Measurements from ENCODE around the gene FCRLA. TPM values are rescaled to one million over a fixed set of nuclear protein-coding genes. Genes with fewer than 3 reads are reported as not detected.

The FCRLA gene
- total RNA-seq, 4 donors from 2014 or later: 0.62 TPM; not detected in 3

DNA sequence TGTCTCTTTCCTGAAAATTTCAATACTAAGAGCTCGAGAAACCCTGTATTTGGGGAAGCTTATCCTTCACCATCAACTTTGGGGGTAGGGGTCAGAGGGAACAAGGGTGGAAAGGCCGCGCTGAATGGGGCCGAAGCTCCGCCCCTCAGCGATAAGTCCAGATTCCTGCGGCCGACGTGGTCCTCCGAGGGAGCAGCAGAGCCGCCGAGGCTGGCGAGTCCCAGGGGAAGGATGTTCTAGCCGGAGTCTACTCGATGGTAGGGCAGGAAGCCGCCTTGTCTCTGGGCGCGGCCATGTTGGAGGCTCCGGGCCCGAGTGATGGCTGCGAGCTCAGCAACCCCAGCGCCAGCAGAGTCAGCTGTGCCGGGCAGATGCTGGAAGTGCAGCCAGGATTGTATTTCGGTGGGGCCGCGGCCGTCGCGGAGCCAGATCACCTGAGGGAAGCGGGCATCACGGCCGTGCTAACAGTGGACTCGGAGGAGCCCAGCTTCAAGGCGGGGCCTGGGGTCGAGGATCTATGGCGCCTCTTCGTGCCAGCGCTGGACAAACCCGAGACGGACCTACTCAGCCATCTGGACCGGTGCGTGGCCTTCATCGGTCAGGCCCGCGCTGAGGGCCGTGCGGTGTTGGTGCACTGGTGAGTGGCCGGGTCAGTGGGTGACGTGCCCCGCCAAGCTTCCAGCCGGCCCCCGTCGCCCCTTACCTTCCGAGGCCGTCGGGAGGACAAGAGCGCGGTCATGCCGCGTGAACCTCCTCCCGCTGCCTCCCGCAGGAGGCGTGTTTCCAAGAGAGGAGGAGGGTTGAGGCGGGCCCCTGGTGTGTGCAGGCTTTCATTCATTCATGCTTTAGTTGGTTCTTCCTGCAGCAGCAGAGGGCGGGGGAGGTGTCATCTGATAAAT, 42.7 kb downstream of the FCRLA start, which contains the start of gene DUSP12:
TSS of gene DUSP12 (plus strand) at position 278 of the 899 bp plus-strand sequence. CDS start at position 294, 16 bp downstream.
- intact Hi-C loops (cut with DNase I): loop anchor here (10.0 kb wide), 2 partner anchors 185 to 265 kb away; no protein-coding TSS in a partner anchor
- peak in 2 of 4 donors; percentile 18 to 49 for TF ChIP-seq POLR2A (IDR thresholded peaks at IDR 0.05)
- TF ChIP-seq, protein P1, sequence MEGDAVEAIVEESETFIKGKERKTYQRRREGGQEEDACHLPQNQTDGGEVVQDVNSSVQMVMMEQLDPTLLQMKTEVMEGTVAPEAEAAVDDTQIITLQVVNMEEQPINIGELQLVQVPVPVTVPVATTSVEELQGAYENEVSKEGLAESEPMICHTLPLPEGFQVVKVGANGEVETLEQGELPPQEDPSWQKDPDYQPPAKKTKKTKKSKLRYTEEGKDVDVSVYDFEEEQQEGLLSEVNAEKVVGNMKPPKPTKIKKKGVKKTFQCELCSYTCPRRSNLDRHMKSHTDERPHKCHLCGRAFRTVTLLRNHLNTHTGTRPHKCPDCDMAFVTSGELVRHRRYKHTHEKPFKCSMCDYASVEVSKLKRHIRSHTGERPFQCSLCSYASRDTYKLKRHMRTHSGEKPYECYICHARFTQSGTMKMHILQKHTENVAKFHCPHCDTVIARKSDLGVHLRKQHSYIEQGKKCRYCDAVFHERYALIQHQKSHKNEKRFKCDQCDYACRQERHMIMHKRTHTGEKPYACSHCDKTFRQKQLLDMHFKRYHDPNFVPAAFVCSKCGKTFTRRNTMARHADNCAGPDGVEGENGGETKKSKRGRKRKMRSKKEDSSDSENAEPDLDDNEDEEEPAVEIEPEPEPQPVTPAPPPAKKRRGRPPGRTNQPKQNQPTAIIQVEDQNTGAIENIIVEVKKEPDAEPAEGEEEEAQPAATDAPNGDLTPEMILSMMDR (IDR thresholded peaks at IDR 0.05): peak in 1 of 6 experiments; percentile 7
- Histone ChIP-seq H3K4me3 (peak within 1 kb of the TSS; percentile 90 to 100 (median 96)), H3K4me1 (peaks cover 0 to 27% (median 17%) of the 10 kb centered on the region in 3 donors), H3K36me3 (peaks cover 4 to 33% (median 9%) of the 10 kb centered on the region in 3 donors), H3K27ac (peak within 1 kb of the TSS; percentile 90 to 97 (median 94)), H3K9me3 (no peaks in the 10 kb centered on the region), H3K27me3 (peaks cover 0 to 15% (median 0%) of the 10 kb centered on the region in 4 donors)
- 0% methylated on average over 1 to 10 of the region's 65 CpGs for WGBS, 2 donors
- DNase-seq: peak; percentile 61

DNA sequence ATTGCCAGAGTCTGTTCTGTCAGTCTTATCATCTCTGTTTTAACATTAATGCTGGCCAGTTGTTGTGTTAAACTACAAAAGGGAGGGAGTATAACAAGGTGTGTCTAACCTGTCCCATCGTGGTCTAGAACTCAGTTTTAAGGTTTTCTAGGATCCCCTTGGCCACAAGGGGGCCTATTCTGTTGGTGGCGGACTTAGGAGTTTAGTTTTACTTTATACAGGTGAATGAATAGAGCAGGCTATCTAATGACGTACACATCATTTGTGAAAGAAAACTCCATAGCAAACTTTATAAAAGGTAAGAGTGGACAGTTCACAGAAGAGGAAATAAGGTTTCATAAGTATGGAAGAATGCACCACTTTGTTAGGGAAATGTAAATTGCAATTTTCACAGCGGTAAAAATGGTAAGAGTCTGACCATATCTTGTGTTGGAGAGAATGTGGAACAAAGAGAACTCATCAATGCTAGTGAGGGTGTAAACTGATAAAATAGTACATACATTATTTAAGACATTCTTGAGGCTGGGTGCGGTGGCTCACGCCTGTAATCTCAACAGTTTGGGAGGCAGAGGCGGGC, 56.6 kb downstream of the FCRLA start:
- WGBS, 2 donors: 64 to 70% methylated on average over 7 of the region's 7 CpGs
- H3K27ac ChIP-seq: no peak overlapping the region
- intact Hi-C loops (cut with DNase I): no loop called here
- peaks cover 0 to 24% (median 14%) of the 10 kb centered on the region in 3 donors for H3K4me1 ChIP-seq
- H3K27me3 ChIP-seq: no peaks in the 10 kb centered on the region
- no peak overlapping the region for H3K4me3 ChIP-seq
- peaks cover 0 to 13% (median 0%) of the 10 kb centered on the region in 3 donors for H3K36me3 ChIP-seq
- H3K9me3 ChIP-seq: no peaks in the 10 kb centered on the region
- no peak for DNase-seq
- TF ChIP-seq POLR2A (IDR thresholded peaks at IDR 0.05): no peak
- TF ChIP-seq, protein P1 (IDR thresholded peaks at IDR 0.05): peak in 5 of 6 experiments; percentile 21 to 50 (median 29)

Small RNA genes lying within 50 kb of the gene (small RNA-seq; reads per million reads assigned to genes)
- 0 reads per million in 4 donors for gene RF00019
- 0 reads per million in 4 donors for gene RN7SL466P

Other genes with a start within 250 kb of the FCRLA start
- 10 to 100 TPM in 2 of 4 donors, 1 to 10 TPM in 2; 4.3 to 33.9 (median 19.6) TPM for gene FCGR2A, start 201.8 kb upstream of the FCRLA start, total RNA-seq
- gene HSPA6, start 182.7 kb upstream of the FCRLA start, total RNA-seq: 1 to 10 TPM; 1.3 to 4.2 (median 3.2) TPM
- gene FCGR3A, start 157.4 kb upstream of the FCRLA start, total RNA-seq: 10 to 100 TPM in 1 of 4 donors, 1 to 10 TPM in 2, under 1 TPM in 1; 0.23 to 15.5 (median 1.9) TPM
- gene FCGR3B, start 76.1 kb upstream of the FCRLA start, total RNA-seq: under 1 TPM in 2 of 4 donors, not detected in 2; 0.53 to 0.57 TPM
- 10 to 100 TPM in 2 of 4 donors, 1 to 10 TPM in 2; 1.1 to 25.2 (median 7.4) TPM for gene FCGR2B, start 44.1 kb upstream of the FCRLA start, total RNA-seq
- 1 to 10 TPM in 1 of 4 donors, under 1 TPM in 3; 0.31 to 1.2 (median 0.83) TPM for gene FCRLB, start 14.3 kb downstream of the FCRLA start, total RNA-seq
- gene DUSP12, start 42.6 kb downstream of the FCRLA start, total RNA-seq: 10 to 100 TPM in 3 of 4 donors, 1 to 10 TPM in 1; 6.0 to 24.0 (median 15.1) TPM
- gene ATF6, start 59.1 kb downstream of the FCRLA start, total RNA-seq: 10 to 100 TPM; 13.4 to 24.8 (median 17.6) TPM